Measurements from ENCODE around the gene AAMP.
"Not testable (repeated sequence)": the region's sequence is repeated elsewhere in the genome, so short reads cannot be mapped to it uniquely, and the experiment has no call there.

AAMP gene, protein sequence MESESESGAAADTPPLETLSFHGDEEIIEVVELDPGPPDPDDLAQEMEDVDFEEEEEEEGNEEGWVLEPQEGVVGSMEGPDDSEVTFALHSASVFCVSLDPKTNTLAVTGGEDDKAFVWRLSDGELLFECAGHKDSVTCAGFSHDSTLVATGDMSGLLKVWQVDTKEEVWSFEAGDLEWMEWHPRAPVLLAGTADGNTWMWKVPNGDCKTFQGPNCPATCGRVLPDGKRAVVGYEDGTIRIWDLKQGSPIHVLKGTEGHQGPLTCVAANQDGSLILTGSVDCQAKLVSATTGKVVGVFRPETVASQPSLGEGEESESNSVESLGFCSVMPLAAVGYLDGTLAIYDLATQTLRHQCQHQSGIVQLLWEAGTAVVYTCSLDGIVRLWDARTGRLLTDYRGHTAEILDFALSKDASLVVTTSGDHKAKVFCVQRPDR

DNA sequence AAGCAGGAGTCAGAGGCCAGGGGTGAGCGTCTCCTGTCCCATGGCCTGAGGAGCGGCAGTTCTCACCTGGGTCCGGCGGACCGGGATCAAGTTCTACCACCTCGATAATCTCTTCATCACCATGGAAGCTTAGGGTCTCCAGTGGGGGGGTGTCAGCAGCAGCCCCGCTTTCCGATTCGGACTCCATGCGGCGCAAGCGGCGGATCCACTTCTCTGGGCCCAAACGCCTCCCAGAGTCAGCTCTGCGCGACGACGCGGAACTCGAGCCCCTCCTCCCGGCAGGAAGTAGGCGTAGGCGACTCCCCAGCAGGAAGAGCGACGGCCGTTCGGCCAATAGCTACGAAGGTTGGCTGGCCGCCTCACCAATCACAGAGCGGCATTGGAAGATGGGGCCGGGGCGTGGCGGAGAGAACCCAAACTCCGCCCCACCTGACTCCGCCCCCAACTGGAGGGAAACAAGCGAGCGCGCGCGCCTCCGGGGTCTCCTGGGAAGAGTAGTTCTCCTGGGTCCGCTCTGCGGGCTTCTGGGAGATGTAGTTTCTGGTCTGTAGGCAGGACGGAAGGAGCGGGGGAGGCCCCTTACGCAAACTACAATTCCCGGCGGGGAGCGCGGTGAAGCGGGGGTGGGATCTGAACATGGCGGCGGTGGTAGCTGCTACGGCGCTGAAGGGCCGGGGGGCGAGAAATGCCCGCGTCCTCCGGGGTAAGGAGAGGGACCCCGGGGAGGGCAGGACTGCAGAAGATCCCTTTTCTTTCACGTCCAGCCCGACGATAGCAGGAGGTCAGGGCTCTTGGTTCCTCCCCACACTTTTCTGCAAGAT lies at the start of gene AAMP, which contains the start of gene PNKD:
Gene AAMP (minus strand): TSS at position 238 of the 821 bp plus-strand sequence. CDS start 51 bp downstream, at position 187.
Gene PNKD (plus strand): TSS at position 620 of the 821 bp plus-strand sequence. CDS start 17 bp downstream, at position 637.
- DNase-seq (ENCODE audit: low read depth), result peak; percentile 94

DNA sequence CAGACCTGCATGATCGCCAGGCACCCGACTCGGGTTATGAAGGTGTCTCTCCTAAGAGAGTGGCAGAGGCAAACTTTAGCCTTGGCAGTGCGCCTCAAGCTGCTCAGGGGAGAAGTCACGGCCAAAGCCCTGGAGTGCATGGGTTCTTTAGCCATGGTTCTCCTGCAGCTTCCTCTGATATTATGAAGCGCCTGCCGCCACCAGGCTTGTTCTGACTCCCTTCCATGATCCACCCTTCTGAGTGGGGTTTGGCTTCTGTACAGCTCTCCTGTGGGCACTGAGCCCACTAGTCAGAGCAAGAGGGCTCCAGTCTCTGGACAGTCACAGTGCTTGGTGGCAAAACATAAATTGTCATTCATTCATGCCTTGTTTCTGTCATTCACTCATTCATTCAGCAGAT lies 48.3 kb upstream of the AAMP start:
- H3K4me3 ChIP-seq (ENCODE audit: low read depth, low read length), result no peak overlapping the region
- TF ChIP-seq, protein P1, sequence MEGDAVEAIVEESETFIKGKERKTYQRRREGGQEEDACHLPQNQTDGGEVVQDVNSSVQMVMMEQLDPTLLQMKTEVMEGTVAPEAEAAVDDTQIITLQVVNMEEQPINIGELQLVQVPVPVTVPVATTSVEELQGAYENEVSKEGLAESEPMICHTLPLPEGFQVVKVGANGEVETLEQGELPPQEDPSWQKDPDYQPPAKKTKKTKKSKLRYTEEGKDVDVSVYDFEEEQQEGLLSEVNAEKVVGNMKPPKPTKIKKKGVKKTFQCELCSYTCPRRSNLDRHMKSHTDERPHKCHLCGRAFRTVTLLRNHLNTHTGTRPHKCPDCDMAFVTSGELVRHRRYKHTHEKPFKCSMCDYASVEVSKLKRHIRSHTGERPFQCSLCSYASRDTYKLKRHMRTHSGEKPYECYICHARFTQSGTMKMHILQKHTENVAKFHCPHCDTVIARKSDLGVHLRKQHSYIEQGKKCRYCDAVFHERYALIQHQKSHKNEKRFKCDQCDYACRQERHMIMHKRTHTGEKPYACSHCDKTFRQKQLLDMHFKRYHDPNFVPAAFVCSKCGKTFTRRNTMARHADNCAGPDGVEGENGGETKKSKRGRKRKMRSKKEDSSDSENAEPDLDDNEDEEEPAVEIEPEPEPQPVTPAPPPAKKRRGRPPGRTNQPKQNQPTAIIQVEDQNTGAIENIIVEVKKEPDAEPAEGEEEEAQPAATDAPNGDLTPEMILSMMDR (IDR thresholded peaks at IDR 0.05; ENCODE audit: control insufficient read depth, extremely low read depth, insufficient read depth), result no peak
- no peak for DNase-seq (ENCODE audit: low read depth)

More for the DNA sequence above, at the start of gene AAMP, which contains the start of gene PNKD:
- TF ChIP-seq, protein P1 (IDR thresholded peaks at IDR 0.05; ENCODE audit: control insufficient read depth, extremely low read depth, insufficient read depth), result no peak
- peak within 1 kb of the TSS; percentile 93 for H3K4me3 ChIP-seq (ENCODE audit: low read depth, low read length)

DNA sequence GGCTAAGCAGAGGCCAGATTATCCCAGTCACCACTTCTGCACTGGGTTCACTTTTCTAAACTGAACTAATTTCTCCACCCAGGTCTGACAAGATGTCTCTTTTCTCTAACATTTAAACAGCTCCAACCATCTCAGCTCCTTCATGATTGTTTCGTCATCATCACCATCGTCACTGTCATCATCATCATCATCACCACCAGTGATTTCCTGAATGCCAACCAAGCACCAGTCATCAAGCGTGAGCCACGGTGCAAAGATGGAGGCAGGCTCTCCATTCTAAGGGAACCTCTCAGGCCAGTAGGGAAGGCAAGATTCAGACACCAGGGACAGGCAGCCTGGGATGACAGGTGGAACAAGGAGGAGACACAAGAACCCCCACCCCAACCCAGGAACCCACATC lies 47.9 kb upstream of the AAMP start:
- H3K4me3 ChIP-seq (ENCODE audit: low read depth, low read length), result no peak overlapping the region
- TF ChIP-seq, protein P1 (IDR thresholded peaks at IDR 0.05; ENCODE audit: control insufficient read depth, extremely low read depth, insufficient read depth), result no peak
- DNase-seq (ENCODE audit: low read depth), result no peak

DNA sequence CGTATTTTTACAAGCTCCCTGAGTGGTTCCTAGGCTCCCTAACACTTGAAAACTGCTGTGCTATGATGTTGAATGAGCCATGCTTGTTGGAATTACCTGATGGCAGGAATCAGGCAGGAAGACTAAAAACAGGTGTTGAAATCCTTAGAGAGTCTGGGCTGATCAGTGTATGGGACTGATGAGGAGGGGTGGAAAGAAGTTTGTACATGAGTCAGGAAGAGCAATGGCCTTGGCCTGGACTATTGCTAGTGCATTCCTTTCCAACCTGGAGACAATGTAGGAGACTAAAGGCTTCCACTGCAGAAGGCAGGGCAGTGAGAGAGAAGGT lies 47.3 kb upstream of the AAMP start:
- TF ChIP-seq, protein P1 (IDR thresholded peaks at IDR 0.05; ENCODE audit: control insufficient read depth, extremely low read depth, insufficient read depth), result no peak
- no peak for DNase-seq (ENCODE audit: low read depth)
- no peak overlapping the region for H3K4me3 ChIP-seq (ENCODE audit: low read depth, low read length)

DNA sequence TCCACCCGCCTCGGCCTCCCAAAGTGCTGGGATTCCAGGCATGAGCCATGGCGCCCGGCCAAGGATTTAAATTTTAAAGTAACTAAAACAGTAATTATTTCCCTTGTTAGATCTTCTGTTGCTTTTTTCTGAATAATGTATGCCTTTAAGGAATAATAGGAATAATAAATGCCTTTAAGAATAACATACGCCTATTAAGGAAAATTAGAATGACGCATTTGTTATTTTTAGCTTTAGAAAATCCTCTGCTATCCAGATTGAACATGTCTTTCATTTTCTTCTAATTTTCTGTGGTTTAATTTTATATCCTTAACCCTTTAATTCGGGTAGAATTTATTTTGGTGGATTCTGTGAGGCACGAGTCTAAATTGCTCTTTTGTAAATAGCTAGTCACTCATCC lies 45.5 kb upstream of the AAMP start:
- no peak for DNase-seq (ENCODE audit: low read depth)
- TF ChIP-seq, protein P1 (IDR thresholded peaks at IDR 0.05; ENCODE audit: control insufficient read depth, extremely low read depth, insufficient read depth), result no peak
- no peak overlapping the region for H3K4me3 ChIP-seq (ENCODE audit: low read depth, low read length)

DNA sequence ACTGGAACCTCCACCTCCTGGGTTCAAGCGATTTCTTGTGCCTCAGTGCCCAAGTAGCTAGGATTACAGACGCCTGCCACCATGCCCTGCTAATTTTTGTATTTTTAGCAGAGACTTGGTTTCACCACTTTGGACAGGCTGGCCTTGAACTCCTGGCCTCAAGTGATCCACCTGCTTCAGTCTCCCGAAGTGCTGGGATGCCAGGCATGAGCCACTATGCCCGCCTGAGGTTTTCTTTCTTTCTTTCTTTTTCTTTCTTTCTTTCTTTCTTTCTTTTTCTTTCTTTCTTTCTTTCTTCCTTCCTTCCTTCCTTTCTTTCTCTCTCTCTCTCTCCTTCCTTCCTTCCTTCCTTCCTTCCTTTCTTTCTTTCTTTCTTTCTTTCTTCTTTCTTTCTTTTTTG lies 44.8 kb upstream of the AAMP start:
- DNase-seq (ENCODE audit: low read depth), result not testable (repeated sequence)

DNA sequence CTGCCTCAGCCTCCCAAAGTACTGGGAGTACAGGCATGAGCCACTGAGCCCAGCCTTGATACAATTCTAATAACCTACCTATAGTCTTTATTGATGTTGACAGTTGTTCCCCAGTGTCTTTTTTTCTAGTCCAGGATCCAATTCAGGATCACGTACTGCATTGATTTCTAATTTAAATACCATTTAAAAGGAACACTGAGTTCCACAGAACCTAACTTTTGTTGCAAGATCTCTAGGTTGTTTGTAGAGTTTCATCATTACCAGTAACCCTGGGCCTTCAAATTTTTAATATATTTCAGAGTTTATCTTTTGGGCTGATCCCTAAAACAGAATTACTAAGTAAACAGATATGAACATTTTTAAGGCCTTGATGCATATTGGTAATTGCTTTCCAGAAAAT lies 43.4 kb upstream of the AAMP start:
- H3K4me3 ChIP-seq (ENCODE audit: low read depth, low read length), result no peak overlapping the region
- no peak for DNase-seq (ENCODE audit: low read depth)
- TF ChIP-seq, protein P1 (IDR thresholded peaks at IDR 0.05; ENCODE audit: control insufficient read depth, extremely low read depth, insufficient read depth), result no peak

More for the DNA sequence above, 44.8 kb upstream of the AAMP start:
- not testable (repeated sequence) for H3K4me3 ChIP-seq (ENCODE audit: low read depth, low read length)
